Naive thymus-derived CD4-positive, alpha-beta T cell (primary cell): ENCODE measurements around the gene CREG1. TPM values are rescaled to one million over a fixed set of nuclear protein-coding genes. Genes with fewer than 3 reads are reported as not detected.
"Not testable (repeated sequence)": the region's sequence is repeated elsewhere in the genome, so short reads cannot be mapped to it uniquely, and the experiment has no call there.

Experiments used
- ATAC-seq: fragments of 150-1000 bp; cut with Tn5 transposase; 2 replicates; pipeline ENCODE4 v1.10.0; 2021; ENCODE audit warnings: mild to moderate bottlenecking, moderate library complexity
- CTCF ChIA-PET: fragments of 350-600 bp; sonication (Branson Sonifier 250); formaldehyde crosslinking; loops from one replicate; lab custom pipeline; 2021; ENCODE audit warnings: antibody characterized with exemption; lab: Charles Lee
- POLR2A ChIA-PET: fragments of 350-600 bp; sonication (Branson Sonifier 250); formaldehyde crosslinking; loops from one replicate; lab custom pipeline; 2021; ENCODE audit warnings: antibody characterized with exemption, inconsistent platforms; lab: Charles Lee
- DNase-seq, 9 donors: peaks; one replicate each; pipeline versions ENCODE4 v3.0.0 to v3.0.0-alpha.2; 2020 to 2022; ENCODE audit warnings: mixed read lengths in 1 of 9
- H3K27ac ChIP-seq: one replicate; pipeline ENCODE4 v1.7.0; 2013; ENCODE audit warnings: mild to moderate bottlenecking, low read depth, low read length, moderate library complexity
- H3K27me3 ChIP-seq, 2 donors: one replicate each; pipeline ENCODE4 v1.7.0; 2013; ENCODE audit warnings: low read length in 2 of 2, mild to moderate bottlenecking in 2 of 2, moderate library complexity in 2 of 2; ENCODE audit not compliant: control insufficient read depth in 2 of 2, insufficient read depth in 2 of 2
- H3K36me3 ChIP-seq, 3 experiments: 1 replicate in 2 of 3; 2 replicates in 1 of 3; pipeline ENCODE4 v1.7.0; 2013; ENCODE audit warnings: low read length in 3 of 3, mild to moderate bottlenecking in 3 of 3, moderate library complexity in 1 of 3; ENCODE audit not compliant: insufficient read depth in 3 of 3, control insufficient read depth in 2 of 3
- H3K4me1 ChIP-seq, 2 donors: one replicate each; pipeline ENCODE4 v1.7.0; 2013; ENCODE audit warnings: low read length in 2 of 2, mild to moderate bottlenecking in 2 of 2, moderate library complexity in 1 of 2; ENCODE audit not compliant: control insufficient read depth in 2 of 2, insufficient read depth in 2 of 2
- H3K4me3 ChIP-seq: 2 replicates; pipeline ENCODE4 v1.7.0; 2013; ENCODE audit warnings: mild to moderate bottlenecking, low read length
- H3K9me3 ChIP-seq, 3 experiments: 1 replicate in 2 of 3; 2 replicates in 1 of 3; pipeline ENCODE4 v1.7.0; 2013; ENCODE audit warnings: low read length in 3 of 3; ENCODE audit not compliant: control insufficient read depth in 2 of 3
- H3K27ac Mint-ChIP-seq, 9 donors: one replicate each; pipeline ENCODE4 v1.8.0; 2020 to 2022; ENCODE audit warnings: mixed read lengths in 9 of 9, mild to moderate bottlenecking in 8 of 9, moderate library complexity in 5 of 9, inconsistent platforms in 2 of 9
- H3K27me3 Mint-ChIP-seq, 5 donors: one replicate each; pipeline ENCODE4 v1.8.0; 2021 to 2022; ENCODE audit warnings: mixed read lengths in 5 of 5, mild to moderate bottlenecking in 1 of 5
- H3K36me3 Mint-ChIP-seq, 5 donors: one replicate each; pipeline ENCODE4 v1.8.0; 2020 to 2022; ENCODE audit warnings: mixed read lengths in 5 of 5, mild to moderate bottlenecking in 3 of 5, inconsistent platforms in 1 of 5
- H3K4me1 Mint-ChIP-seq, 7 donors: one replicate each; pipeline ENCODE4 v1.8.0; 2020 to 2022; ENCODE audit warnings: mixed read lengths in 7 of 7, mild to moderate bottlenecking in 3 of 7, inconsistent platforms in 1 of 7
- H3K4me3 Mint-ChIP-seq, 10 donors: one replicate each; pipeline ENCODE4 v1.8.0; 2020 to 2022; ENCODE audit warnings: mild to moderate bottlenecking in 10 of 10, mixed read lengths in 10 of 10, moderate library complexity in 6 of 10, inconsistent platforms in 2 of 10
- H3K9me3 Mint-ChIP-seq, 11 donors: one replicate each; pipeline ENCODE4 v1.8.0; 2020 to 2022; ENCODE audit warnings: mixed read lengths in 11 of 11, mild to moderate bottlenecking in 4 of 11, inconsistent platforms in 1 of 11, moderate library complexity in 1 of 11
- intact Hi-C, 2 donors: fragments of 100-400 bp; cut with micrococcal nuclease; formaldehyde crosslinking; loops; one replicate each; pipeline ENCODE4 v1.15.1; 2023
- polyA plus RNA-seq, 2 donors: library from polyadenylated mRNA; unstranded; fragments of 300-500 nt; fragmentation: Illumina TruSeq; gene quantifications; one replicate each; pipeline ENCODE4 v1.2.3, GENCODE V29; 2021
- total RNA-seq, 6 experiments: library from RNA in 5 of 6; stranded (reverse) in 5 of 6; gene quantifications; 1 replicate in 5 of 6; 2 replicates in 1 of 6; pipeline ENCODE4 v1.2.3 and lab custom pipeline; 2021 to 2026

Gene CREG1
- total and polyA plus RNA-seq, 7 experiments from 2014 or later = 10.6 to 40.6 (median 23.4) TPM

- Histone ChIP-seq H3K4me1 (no peaks in the 10 kb centered on the region), H3K9me3 (no peaks in the 10 kb centered on the region), H3K27ac (no peak overlapping the region), H3K4me3 (no peak overlapping the region), H3K27me3 (no peaks in the 10 kb centered on the region), H3K36me3 (no peaks in the 10 kb centered on the region)
- no peaks in the 10 kb centered on the region for H3K36me3 Mint-ChIP-seq
- intact Hi-C loops = no loop called here
- peaks cover 0 to 12% (median 0%) of the 10 kb centered on the region in 5 donors for H3K27me3 Mint-ChIP-seq
- no peak overlapping the region for H3K27ac Mint-ChIP-seq
- H3K9me3 Mint-ChIP-seq = peaks cover 0 to 2% (median 0%) of the 10 kb centered on the region in 11 donors
- no peaks in the 10 kb centered on the region for H3K4me1 Mint-ChIP-seq
- no peak for DNase-seq
- ATAC-seq = no peak
- CTCF ChIA-PET = no interaction called here
- POLR2A ChIA-PET = no interaction called here
- no peak overlapping the region for H3K4me3 Mint-ChIP-seq
Measured at GRCh38 chr1:167582722-167583121, 29.2 kb upstream of the CREG1 start.

GRCh38 chr1:167582064-167582463 is 28.5 kb upstream of the CREG1 start:
- H3K27ac ChIP-seq = no peak overlapping the region
- intact Hi-C loops = no loop called here
- POLR2A ChIA-PET = no interaction called here
- no peak overlapping the region for H3K27ac Mint-ChIP-seq
- ATAC-seq = no peak
- H3K27me3 ChIP-seq = no peaks in the 10 kb centered on the region
- H3K4me1 Mint-ChIP-seq = no peaks in the 10 kb centered on the region
- CTCF ChIA-PET = no interaction called here
- H3K27me3 Mint-ChIP-seq = peaks cover 0 to 16% (median 0%) of the 10 kb centered on the region in 5 donors
- H3K4me1 ChIP-seq = no peaks in the 10 kb centered on the region
- H3K9me3 Mint-ChIP-seq = peaks cover 0 to 2% (median 0%) of the 10 kb centered on the region in 11 donors
- no peak overlapping the region for H3K4me3 Mint-ChIP-seq
- no peaks in the 10 kb centered on the region for H3K36me3 ChIP-seq
- no peaks in the 10 kb centered on the region for H3K36me3 Mint-ChIP-seq
- no peaks in the 10 kb centered on the region for H3K9me3 ChIP-seq
- H3K4me3 ChIP-seq = no peak overlapping the region
- no peak for DNase-seq

GRCh38 chr1:167579986-167580385 is 26.4 kb upstream of the CREG1 start:
- no peak for DNase-seq
- POLR2A ChIA-PET = no interaction called here
- Histone ChIP-seq H3K27ac (no peak overlapping the region), H3K27me3 (no peaks in the 10 kb centered on the region), H3K4me3 (no peak overlapping the region), H3K9me3 (no peaks in the 10 kb centered on the region), H3K4me1 (no peaks in the 10 kb centered on the region), H3K36me3 (no peaks in the 10 kb centered on the region)
- H3K27ac Mint-ChIP-seq = no peak overlapping the region
- intact Hi-C loops = no loop called here
- peaks cover 0 to 2% (median 0%) of the 10 kb centered on the region in 5 donors for H3K36me3 Mint-ChIP-seq
- H3K4me1 Mint-ChIP-seq = no peaks in the 10 kb centered on the region
- CTCF ChIA-PET = no interaction called here
- H3K27me3 Mint-ChIP-seq = peaks cover 0 to 30% (median 4%) of the 10 kb centered on the region in 5 donors
- H3K9me3 Mint-ChIP-seq = peaks cover 0 to 2% (median 0%) of the 10 kb centered on the region in 11 donors
- H3K4me3 Mint-ChIP-seq = no peak overlapping the region
- ATAC-seq = no peak

DNA sequence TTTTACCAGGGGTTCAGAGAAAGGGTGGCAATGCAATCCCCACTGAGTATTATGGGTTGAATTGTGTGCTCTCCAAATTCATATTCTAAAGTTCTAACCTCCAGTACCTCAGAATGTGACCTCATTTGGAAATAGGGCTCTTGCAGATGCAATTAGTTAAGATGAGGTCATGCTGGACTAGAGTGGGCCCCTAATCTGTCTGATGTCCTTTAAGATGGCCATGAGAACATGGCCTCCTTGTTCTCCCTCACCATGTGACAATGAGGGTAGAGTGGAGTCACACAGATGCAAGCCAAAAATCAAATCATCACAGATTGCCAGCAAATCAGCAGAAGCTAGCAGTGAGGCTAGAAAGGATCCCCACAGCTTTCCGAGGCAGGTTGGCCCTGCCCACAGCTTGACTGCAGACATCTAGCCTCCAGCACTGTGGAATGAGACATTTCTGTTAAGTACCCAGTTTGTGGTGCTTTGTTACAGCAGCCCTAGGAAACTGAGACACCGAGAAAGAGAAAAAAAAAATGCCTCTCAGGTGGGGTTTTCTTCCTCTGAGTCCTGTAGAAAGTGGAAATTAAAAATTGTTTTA is 25.5 kb upstream of the CREG1 start:
- H3K4me1 Mint-ChIP-seq = no peaks in the 10 kb centered on the region
- Histone ChIP-seq H3K27ac (no peak overlapping the region), H3K4me3 (no peak overlapping the region), H3K4me1 (no peaks in the 10 kb centered on the region), H3K9me3 (no peaks in the 10 kb centered on the region), H3K36me3 (no peaks in the 10 kb centered on the region), H3K27me3 (no peaks in the 10 kb centered on the region)
- peaks cover 0 to 29% (median 4%) of the 10 kb centered on the region in 5 donors for H3K27me3 Mint-ChIP-seq
- POLR2A ChIA-PET = no interaction called here
- H3K27ac Mint-ChIP-seq = no peak overlapping the region
- intact Hi-C loops = no loop called here
- DNase-seq = no peak
- H3K36me3 Mint-ChIP-seq = peaks cover 0 to 4% (median 0%) of the 10 kb centered on the region in 5 donors
- H3K9me3 Mint-ChIP-seq = peaks cover 0 to 4% (median 0%) of the 10 kb centered on the region in 11 donors
- CTCF ChIA-PET = interaction anchor here (0.8 kb wide), 1 partner anchor 14 kb away, joined by 3 read pairs; no protein-coding TSS in a partner anchor
- ATAC-seq = no peak
- no peak overlapping the region for H3K4me3 Mint-ChIP-seq

DNA sequence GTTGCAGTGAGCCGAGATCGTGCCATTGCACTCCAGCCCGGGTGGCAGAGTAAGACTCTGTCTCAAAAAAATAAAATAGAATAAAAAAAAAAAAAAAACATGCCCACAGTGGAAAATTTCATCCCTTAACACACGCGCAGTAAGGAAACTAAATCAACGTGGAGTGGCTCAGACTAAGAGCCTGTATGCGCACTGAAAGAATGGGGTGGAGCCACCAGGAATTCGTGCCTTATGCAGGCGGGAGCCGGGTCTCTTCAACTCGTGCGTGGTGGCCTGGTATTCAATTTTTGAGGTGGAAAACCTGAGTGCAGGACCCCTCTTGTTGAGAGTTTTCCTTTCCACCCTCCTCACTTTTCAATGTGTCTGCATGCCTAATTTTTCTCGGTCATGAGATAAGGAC is 22.1 kb upstream of the CREG1 start:
- Histone ChIP-seq H3K36me3 (no peaks in the 10 kb centered on the region), H3K9me3 (no peaks in the 10 kb centered on the region), H3K27me3 (no peaks in the 10 kb centered on the region), H3K4me3 (no peak overlapping the region), H3K4me1 (no peaks in the 10 kb centered on the region), H3K27ac (no peak overlapping the region)
- Mint-ChIP-seq H3K36me3 (peaks cover 0 to 4% (median 0%) of the 10 kb centered on the region in 5 donors), H3K4me1 (no peaks in the 10 kb centered on the region), H3K27ac (no peak overlapping the region), H3K9me3 (peaks cover 0 to 5% (median 0%) of the 10 kb centered on the region in 11 donors), H3K4me3 (no peak overlapping the region), H3K27me3 (peaks cover 0 to 25% (median 8%) of the 10 kb centered on the region in 5 donors)
- POLR2A ChIA-PET = no interaction called here
- DNase-seq (no peak), ATAC-seq (no peak)
- CTCF ChIA-PET = no interaction called here
- intact Hi-C loops = no loop called here

- H3K27me3 Mint-ChIP-seq = peaks cover 0 to 29% (median 4%) of the 10 kb centered on the region in 5 donors
- POLR2A ChIA-PET = no interaction called here
- no peak overlapping the region for H3K4me3 Mint-ChIP-seq
Measured at GRCh38 chr1:167573035-167573434, 19.5 kb upstream of the CREG1 start.

GRCh38 chr1:167570712-167571111 is 17.1 kb upstream of the CREG1 start:
- H3K4me1 Mint-ChIP-seq, H3K27me3 ChIP-seq, POLR2A ChIA-PET, H3K9me3 Mint-ChIP-seq, H3K27ac Mint-ChIP-seq, H3K36me3 ChIP-seq, DNase-seq, H3K4me3 Mint-ChIP-seq, intact Hi-C loops, H3K36me3 Mint-ChIP-seq, H3K4me1 ChIP-seq, H3K27ac ChIP-seq, ATAC-seq, H3K4me3 ChIP-seq, H3K9me3 ChIP-seq, H3K27me3 Mint-ChIP-seq: not testable (repeated sequence)
- CTCF ChIA-PET = interaction anchor here (1.3 kb wide), 1 partner anchor 30 kb away, joined by 3 read pairs; no protein-coding TSS in a partner anchor

More at GRCh38 chr1:167573035-167573434, 19.5 kb upstream of the CREG1 start:
- Histone ChIP-seq H3K9me3 (no peaks in the 10 kb centered on the region), H3K27me3 (no peaks in the 10 kb centered on the region), H3K4me1 (no peaks in the 10 kb centered on the region), H3K4me3 (no peak overlapping the region), H3K27ac (no peak overlapping the region), H3K36me3 (no peaks in the 10 kb centered on the region)
- no peak for DNase-seq
- CTCF ChIA-PET = no interaction called here
- peaks cover 0 to 5% (median 0%) of the 10 kb centered on the region in 11 donors for H3K9me3 Mint-ChIP-seq
- intact Hi-C loops = no loop called here
- no peaks in the 10 kb centered on the region for H3K4me1 Mint-ChIP-seq
- H3K27ac Mint-ChIP-seq = no peak overlapping the region
- ATAC-seq = no peak
- H3K36me3 Mint-ChIP-seq = peaks cover 0 to 4% (median 0%) of the 10 kb centered on the region in 5 donors
